Measurements from ENCODE around the gene UGT2B28. TPM values are rescaled to one million over a fixed set of nuclear protein-coding genes. Genes with fewer than 3 reads are reported as not detected.
"Not testable (repeated sequence)": the region's sequence is repeated elsewhere in the genome, so short reads cannot be mapped to it uniquely, and the experiment has no call there.

Gene UGT2B28
- total RNA-seq, 1 donor from 2014 or later = not detected

- not testable (repeated sequence) for FAIRE-seq; H3K36me3 ChIP-seq (ENCODE audit: control insufficient read depth, insufficient read depth, low read length); H3K4me3 ChIP-seq (ENCODE audit: low read depth, low read length); H3K27me3 ChIP-seq (ENCODE audit: control insufficient read depth, insufficient read depth, low read length)
- peak; percentile 40 for DNase-seq (ENCODE audit: low read depth)
These were observed 63.5 kb downstream of the UGT2B28 start for GRCh38 chr4:69343558-69344420.

Other genes starting within 250 kb of the UGT2B28 start
- gene UGT2B7, start 184.0 kb upstream of the UGT2B28 start, total RNA-seq = 0.26 TPM in 1 of 2 replicates, not detected in the other
- gene UGT2B11, start 65.7 kb upstream of the UGT2B28 start, total RNA-seq = not detected in 2 replicates
- gene UGT2B4, start 215.4 kb downstream of the UGT2B28 start, total RNA-seq = not detected in 2 replicates